Ishikawa (cell line): Measurements from ENCODE around the gene PRICKLE2.

Source experiments
- CEBPB ChIP-seq: IDR thresholded peaks from 2 replicates; pipeline ENCODE4 v1.6.1; 2012
- CREB1 ChIP-seq: IDR thresholded peaks from 2 replicates; pipeline ENCODE4 v1.6.1; 2012; ENCODE audit warnings: low read depth
- EP300 ChIP-seq: IDR thresholded peaks from 2 replicates; pipeline ENCODE4 v1.6.1; 2012; ENCODE audit warnings: borderline replicate concordance
- FOXM1 ChIP-seq: IDR thresholded peaks from 2 replicates; pipeline ENCODE4 v1.6.1; 2012; ENCODE audit warnings: low read depth, borderline replicate concordance
- NFIC ChIP-seq: IDR thresholded peaks from 2 replicates; pipeline ENCODE4 v1.6.1; 2012
- RAD21 ChIP-seq: IDR thresholded peaks from 2 replicates; pipeline ENCODE4 v1.6.1; 2012; ENCODE audit warnings: low read depth
- TAF1 ChIP-seq: IDR thresholded peaks from 2 replicates; pipeline ENCODE4 v1.6.1; 2012; ENCODE audit warnings: low read depth, mild to moderate bottlenecking
- TCF12 ChIP-seq: IDR thresholded peaks from 2 replicates; pipeline ENCODE4 v1.6.1; 2012; ENCODE audit warnings: low read depth
- TEAD4 ChIP-seq: IDR thresholded peaks from 2 replicates; pipeline ENCODE4 v1.6.1; 2012
- USF1 ChIP-seq: IDR thresholded peaks from 2 replicates; pipeline ENCODE4 v1.6.1; 2012
- YY1 ChIP-seq: IDR thresholded peaks from 2 replicates; pipeline ENCODE4 v1.6.1; 2012; ENCODE audit warnings: low read depth
- ZBTB7A ChIP-seq: IDR thresholded peaks from 2 replicates; pipeline ENCODE4 v1.6.1; 2012; ENCODE audit warnings: low read depth
- TF ChIP-seq, protein P1 (sequence below): IDR thresholded peaks from 2 replicates; pipeline ENCODE4 v1.6.1; 2012
- TF ChIP-seq, protein P2 (sequence below): IDR thresholded peaks from 2 replicates; pipeline ENCODE4 v1.6.1; 2012; ENCODE audit warnings: low read depth, mild to moderate bottlenecking

DNA sequence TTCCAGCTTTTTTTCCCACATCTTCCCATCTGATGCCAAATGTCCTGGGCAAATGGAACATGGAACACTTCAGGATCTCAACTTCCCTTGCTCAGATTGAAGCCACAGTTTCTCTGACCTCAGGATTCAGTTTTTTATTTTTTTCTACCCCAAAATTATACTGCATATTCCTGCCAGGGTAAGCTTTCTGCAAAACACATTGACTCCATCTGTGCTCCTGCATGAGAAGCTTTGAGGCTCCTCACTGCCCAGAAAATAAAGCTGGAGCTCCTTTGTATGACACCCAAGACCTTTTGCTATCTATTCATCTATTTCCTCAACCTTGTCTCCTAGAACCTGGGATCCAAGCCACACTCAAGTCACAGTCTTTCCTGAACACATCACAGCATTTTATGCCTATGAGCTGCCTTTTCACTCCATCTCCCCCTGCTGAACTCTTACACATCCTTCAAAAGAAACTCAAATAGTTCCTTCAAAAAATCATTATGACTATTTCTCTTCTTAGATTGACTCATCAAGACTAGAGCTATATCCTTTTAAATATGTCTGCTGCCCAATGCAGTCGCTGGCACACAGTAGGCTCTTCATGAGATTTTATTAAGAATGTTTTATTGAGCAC, 144.5 kb downstream of the PRICKLE2 start:
- TF ChIP-seq TEAD4 (no peak), NFIC (no peak), CEBPB (no peak), EP300 (no peak), RAD21 (no peak), YY1 (no peak), FOXM1 (no peak), TCF12 (no peak), TAF1 (no peak), CREB1 (no peak), USF1 (no peak), ZBTB7A (no peak)
- TF ChIP-seq, protein P1, sequence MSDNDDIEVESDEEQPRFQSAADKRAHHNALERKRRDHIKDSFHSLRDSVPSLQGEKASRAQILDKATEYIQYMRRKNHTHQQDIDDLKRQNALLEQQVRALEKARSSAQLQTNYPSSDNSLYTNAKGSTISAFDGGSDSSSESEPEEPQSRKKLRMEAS, result no peak
- TF ChIP-seq, protein P2, sequence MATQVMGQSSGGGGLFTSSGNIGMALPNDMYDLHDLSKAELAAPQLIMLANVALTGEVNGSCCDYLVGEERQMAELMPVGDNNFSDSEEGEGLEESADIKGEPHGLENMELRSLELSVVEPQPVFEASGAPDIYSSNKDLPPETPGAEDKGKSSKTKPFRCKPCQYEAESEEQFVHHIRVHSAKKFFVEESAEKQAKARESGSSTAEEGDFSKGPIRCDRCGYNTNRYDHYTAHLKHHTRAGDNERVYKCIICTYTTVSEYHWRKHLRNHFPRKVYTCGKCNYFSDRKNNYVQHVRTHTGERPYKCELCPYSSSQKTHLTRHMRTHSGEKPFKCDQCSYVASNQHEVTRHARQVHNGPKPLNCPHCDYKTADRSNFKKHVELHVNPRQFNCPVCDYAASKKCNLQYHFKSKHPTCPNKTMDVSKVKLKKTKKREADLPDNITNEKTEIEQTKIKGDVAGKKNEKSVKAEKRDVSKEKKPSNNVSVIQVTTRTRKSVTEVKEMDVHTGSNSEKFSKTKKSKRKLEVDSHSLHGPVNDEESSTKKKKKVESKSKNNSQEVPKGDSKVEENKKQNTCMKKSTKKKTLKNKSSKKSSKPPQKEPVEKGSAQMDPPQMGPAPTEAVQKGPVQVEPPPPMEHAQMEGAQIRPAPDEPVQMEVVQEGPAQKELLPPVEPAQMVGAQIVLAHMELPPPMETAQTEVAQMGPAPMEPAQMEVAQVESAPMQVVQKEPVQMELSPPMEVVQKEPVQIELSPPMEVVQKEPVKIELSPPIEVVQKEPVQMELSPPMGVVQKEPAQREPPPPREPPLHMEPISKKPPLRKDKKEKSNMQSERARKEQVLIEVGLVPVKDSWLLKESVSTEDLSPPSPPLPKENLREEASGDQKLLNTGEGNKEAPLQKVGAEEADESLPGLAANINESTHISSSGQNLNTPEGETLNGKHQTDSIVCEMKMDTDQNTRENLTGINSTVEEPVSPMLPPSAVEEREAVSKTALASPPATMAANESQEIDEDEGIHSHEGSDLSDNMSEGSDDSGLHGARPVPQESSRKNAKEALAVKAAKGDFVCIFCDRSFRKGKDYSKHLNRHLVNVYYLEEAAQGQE, result no peak
